Placental pericyte (primary cell): ENCODE measurements around the gene OR8D4. TPM values are rescaled to one million over a fixed set of nuclear protein-coding genes. Genes with fewer than 3 reads are reported as not detected.

Experiments
- total RNA-seq: library from RNA; depleted of rRNA; stranded (reverse); fragments of >200 nt; gene quantifications from 2 replicates; pipeline ENCODE4 v1.2.3, GENCODE V29; 2012

The OR8D4 gene
- not detected in 2 replicates for total RNA-seq

DNA sequence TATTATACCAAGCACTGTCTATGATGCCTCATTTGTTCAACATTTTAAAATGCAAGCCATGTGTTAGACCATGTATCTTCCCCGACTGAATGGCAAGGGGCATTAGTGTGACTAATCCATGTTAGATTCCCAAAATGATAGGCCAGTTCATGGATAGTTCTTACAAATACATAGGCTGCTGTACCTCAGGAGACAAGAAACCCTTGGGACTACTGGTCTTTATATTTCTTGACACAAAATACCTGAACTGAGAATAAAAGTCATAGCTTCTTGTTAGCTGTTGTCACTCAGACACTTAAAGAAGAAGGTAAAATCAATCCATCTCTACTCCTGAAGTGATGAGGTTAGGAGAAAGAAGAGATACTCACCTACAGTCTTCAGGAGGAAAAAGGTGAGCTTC lies at the start of gene OR8D4:
OR8D4 (plus strand) TSS at position 301 of the 400 bp plus-strand sequence. CDS start 4,265 bp downstream, outside the sequence.

DNA sequence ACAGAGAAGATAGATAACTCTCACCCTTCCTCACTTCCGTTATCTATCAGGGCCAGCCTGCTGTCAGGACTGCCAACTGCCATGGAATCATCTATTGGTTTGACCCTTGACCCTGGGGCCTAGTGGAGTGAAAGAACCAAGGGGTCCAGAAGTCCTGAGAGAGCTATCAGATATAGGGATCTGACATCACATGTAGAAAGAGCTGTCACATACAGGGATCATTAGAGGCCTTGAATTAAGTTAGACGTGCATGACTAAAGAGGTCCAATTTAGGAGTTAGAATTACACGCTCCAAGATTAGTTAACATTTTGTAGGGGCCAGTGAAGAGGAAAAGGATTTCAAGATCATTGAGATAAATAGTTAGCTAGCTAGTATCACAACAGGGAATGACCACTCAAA lies 16.4 kb upstream of the OR8D4 start, which contains the start of gene TMEM225:
TMEM225 (minus strand) TSS at position 101 of the 400 bp plus-strand sequence. CDS start 245 bp downstream, outside the sequence.

DNA sequence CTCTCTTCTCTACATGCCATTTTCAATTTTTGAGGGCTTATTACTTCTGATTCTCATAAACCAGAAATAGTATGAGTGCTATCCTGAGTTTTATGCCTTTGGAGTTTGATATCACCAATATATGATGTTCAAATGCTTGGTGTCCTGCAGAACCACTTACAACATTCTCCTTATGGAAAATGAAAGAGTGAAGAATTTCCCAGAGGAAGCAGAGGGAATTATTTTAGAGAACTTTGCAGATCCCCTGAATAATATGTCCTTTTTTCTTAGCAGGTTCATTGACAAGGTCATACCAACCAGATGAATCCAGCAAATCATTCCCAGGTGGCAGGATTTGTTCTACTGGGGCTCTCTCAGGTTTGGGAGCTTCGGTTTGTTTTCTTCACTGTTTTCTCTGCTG lies 37.4 kb downstream of the OR8D4 start, which contains the start of gene OR4D5:
OR4D5 (plus strand) TSS at position 301 of the 400 bp plus-strand sequence; CDS start at position 301, 0 bp downstream.

DNA sequence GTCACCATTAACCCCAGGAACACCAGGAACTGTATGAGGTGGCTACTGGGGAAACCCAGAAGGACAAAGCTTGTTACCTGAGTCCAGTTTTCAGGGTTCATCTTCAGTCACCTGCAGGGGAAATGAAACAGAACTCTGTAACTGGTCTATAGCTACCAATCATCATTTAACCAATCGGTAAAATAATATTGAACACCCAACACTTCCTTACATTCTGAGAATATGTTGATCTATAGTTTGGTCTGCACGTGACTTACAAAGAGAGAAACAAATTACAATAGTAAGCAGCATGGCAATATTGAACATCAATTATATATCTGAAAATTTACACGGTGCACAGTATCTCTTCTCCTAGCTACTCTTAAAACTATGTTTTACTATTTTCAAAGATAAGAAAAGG lies 41.8 kb downstream of the OR8D4 start, which contains the start of gene OR6T1:
OR6T1 (minus strand) TSS at position 101 of the 400 bp plus-strand sequence; CDS start at position 101, 0 bp downstream.

Other genes starting within 250 kb of the OR8D4 start
- gene SCN3B, start 247.5 kb upstream of the OR8D4 start, total RNA-seq: 0.22 TPM in 1 of 2 replicates, not detected in the other
- gene ZNF202, start 160.5 kb upstream of the OR8D4 start, total RNA-seq: 7.0 and 7.6 TPM in 2 replicates
- not detected in 2 replicates for gene OR6X1, start 147.6 kb upstream of the OR8D4 start, total RNA-seq
- not detected in 2 replicates for gene OR6M1, start 95.8 kb upstream of the OR8D4 start, total RNA-seq
- not detected in 2 replicates for gene TMEM225, start 16.5 kb upstream of the OR8D4 start, total RNA-seq
- gene OR4D5, start 37.5 kb downstream of the OR8D4 start, total RNA-seq: not detected in 2 replicates
- not detected in 2 replicates for gene OR6T1, start 41.7 kb downstream of the OR8D4 start, total RNA-seq
- gene OR10S1, start 75.6 kb downstream of the OR8D4 start, total RNA-seq: not detected in 2 replicates
- not detected in 2 replicates for gene OR10G6, start 93.0 kb downstream of the OR8D4 start, total RNA-seq
- gene OR10G4, start 110.8 kb downstream of the OR8D4 start, total RNA-seq: not detected in 2 replicates
- not detected in 2 replicates for gene OR10G9, start 120.8 kb downstream of the OR8D4 start, total RNA-seq
- not detected in 2 replicates for gene OR10G8, start 124.6 kb downstream of the OR8D4 start, total RNA-seq
- gene OR10G7, start 139.2 kb downstream of the OR8D4 start, total RNA-seq: not detected in 2 replicates
- gene VWA5A, start 213.3 kb downstream of the OR8D4 start, total RNA-seq: 1.5 and 25.2 TPM in 2 replicates